NCI-H1417 treated with DMSO at 0.1 percent for 48 hours (cell line): Measurements from ENCODE around the gene CUTC.
"Not testable (repeated sequence)": the region's sequence is repeated elsewhere in the genome, so short reads cannot be mapped to it uniquely, and the experiment has no call there.

ENCODE experiments used
- DNase-seq: peaks from one replicate; lab custom pipeline; 2025; lab: John Stamatoyannopoulos, UW

CUTC gene, protein sequence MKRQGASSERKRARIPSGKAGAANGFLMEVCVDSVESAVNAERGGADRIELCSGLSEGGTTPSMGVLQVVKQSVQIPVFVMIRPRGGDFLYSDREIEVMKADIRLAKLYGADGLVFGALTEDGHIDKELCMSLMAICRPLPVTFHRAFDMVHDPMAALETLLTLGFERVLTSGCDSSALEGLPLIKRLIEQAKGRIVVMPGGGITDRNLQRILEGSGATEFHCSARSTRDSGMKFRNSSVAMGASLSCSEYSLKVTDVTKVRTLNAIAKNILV

GRCh38 chr10:99732033-99732842 lies at the start of gene CUTC, which contains the start of gene COX15:
CUTC (plus strand) TSS chr10:99732234; CDS start chr10:99732349, 115 bp downstream.
COX15 (minus strand) TSS chr10:99732127; CDS start chr10:99732049, 78 bp downstream.
- DNase-seq = peak; percentile 26

GRCh38 chr10:99682752-99683151 lies 49.3 kb upstream of the CUTC start:
- DNase-seq = no peak

- no peak for DNase-seq
Observed at GRCh38 chr10:99685597-99685967, 46.5 kb upstream of the CUTC start.

DNA sequence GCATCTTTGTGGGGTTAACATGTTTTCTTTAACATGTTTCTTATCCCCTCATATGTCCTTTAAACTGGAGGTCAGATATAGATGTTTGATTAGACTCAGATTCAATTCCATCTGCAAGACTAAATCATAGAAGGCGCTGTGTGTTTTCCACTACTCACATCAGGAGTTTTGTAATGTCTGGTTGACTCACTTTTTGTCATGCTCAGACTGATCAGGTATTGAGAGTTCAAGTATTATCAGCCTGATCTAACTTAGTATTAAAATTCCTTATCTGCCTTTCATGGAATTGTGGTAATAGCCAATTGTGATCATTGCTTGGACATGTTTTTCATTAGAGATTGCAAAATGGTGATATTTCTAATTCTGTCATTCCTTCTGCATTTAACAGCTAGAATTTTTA lies 42.6 kb upstream of the CUTC start:
- no peak for DNase-seq

GRCh38 chr10:99693933-99694583 lies 38.0 kb upstream of the CUTC start:
- no peak for DNase-seq

- no peak for DNase-seq
Observed at GRCh38 chr10:99695761-99696160, 36.3 kb upstream of the CUTC start.

GRCh38 chr10:99698504-99699080 lies 33.4 kb upstream of the CUTC start:
- no peak for DNase-seq

DNA sequence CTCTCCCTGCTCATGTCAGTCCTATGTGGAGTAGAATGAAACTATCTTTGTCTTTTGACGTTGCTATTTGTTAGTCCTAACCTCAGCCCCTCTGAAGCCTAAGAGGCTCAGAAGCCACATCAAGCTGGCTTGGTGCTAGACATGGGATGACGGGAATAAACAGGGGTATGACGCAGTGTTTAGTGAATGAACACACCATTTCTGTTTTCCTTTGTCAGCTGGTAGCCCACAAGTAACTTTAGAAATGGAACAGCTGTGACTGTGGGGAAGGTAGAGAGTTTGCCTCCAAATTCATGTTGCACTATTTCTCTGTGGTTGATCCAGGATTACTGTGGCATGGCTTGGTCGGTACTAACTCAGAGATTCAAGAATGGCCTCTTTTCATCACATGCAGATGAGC lies 31.4 kb upstream of the CUTC start:
- no peak for DNase-seq

DNA sequence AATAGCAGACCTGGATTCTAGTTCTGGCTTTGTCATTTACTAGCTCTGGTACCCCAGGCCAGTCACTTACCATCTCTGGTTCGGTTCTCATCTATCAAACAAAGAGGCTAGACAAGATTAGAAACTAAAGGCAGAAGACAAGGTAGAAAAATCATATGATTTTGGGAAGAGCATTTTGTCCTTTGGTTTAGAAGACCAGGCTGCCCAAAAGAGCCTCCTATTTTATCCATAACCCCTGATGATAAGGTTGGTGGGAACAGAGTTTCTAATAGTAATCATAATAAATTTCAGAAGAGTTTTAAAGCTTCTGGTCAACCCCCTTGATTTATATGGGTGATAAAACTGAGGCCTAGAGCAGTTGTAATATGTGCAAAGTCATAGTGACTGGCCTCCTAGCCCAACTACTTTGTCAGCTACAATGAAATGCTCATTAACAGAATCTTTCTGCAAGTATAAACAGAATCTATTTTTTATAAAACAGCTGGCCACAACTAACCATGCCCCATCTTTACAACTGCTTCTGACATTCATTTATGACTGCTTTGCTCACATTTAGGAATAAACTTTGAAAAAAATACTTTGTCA lies 23.5 kb upstream of the CUTC start:
- no peak for DNase-seq

DNA sequence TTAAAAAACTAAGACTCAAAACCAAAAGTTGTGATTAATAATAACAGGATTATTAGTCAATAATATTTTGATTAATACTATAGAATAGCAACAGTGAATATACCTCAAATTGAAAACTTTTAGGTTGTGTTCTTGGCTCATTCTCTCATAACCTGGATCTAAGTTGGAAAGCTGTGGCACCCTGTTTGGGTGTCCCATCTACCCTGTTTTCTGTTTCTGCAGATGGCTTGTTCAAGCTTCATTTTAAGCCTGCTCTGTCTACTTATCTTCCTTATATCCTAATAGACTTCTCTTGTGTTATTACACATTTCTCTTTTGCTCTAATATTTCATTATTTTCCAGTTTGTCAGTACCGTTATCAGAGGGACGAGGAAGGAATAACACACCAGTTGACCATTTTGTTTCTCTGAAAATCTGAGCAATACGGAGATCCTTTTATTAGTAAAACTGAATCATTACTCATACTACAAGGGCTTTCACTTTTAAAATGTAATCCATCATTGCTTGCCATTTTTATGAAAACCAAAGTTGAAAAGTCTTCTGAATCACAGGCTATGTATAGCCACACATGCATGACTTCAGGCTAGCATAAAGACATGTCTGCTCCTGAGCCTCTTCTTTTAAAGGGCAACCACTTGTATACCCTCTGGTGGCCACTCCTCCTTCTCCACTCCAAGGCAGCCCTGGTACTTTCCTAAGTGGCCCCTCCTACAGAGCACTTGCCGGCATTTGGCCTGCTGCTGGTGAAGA lies 22.4 kb upstream of the CUTC start:
- no peak for DNase-seq

DNA sequence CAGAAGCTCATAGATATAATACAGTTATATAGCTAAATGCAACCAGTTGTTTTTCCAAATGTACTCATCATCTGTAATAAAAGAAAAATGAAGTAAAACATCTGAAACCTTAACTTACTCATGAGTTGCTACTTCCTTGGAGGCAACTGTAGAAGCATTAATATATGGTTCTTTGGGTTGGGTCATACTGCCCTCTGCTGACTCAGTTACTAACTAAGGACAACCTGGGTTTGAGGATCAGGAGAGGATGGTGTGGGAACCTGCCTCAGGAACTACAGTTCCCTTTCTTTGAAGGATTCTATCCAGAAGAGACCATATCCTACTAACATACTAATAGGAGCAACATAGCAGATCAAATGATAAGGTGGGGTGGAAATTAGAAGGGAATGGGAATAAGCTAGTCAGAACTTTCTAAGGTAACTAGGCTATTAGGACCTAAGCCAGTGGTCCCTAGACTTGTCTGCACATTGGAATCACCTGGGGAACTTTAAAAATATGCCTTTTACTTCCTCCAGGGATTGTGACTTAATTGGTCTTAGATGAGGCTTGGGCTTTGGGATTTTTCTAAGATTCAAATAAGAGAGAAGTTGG lies 20.8 kb upstream of the CUTC start:
- no peak for DNase-seq

GRCh38 chr10:99714446-99714845 lies 17.6 kb upstream of the CUTC start:
- DNase-seq = no peak

- no peak for DNase-seq
Observed at GRCh38 chr10:99720387-99720786, 11.6 kb upstream of the CUTC start.

DNA sequence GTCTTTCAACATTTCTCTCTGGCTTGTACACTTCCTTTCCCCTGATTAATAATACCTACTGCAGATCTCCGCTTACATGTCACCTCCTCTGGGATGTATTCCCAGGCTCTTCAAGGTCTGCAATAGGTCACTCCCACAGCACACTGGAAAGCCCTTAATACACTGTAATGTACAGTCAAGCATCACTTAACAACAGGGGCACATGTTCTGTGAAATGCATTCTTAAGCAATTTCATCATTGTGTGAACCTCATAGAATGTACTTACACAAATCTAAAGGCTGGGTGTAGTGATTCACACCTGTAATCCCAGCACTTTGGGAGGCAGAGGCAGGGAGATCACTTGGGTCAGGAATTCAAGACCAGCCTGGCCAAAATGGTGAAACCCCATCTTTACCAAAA lies 2.0 kb upstream of the CUTC start:
- DNase-seq = no peak

GRCh38 chr10:99731306-99732032 lies 565 bp upstream of the CUTC start:
- DNase-seq = no peak

DNA sequence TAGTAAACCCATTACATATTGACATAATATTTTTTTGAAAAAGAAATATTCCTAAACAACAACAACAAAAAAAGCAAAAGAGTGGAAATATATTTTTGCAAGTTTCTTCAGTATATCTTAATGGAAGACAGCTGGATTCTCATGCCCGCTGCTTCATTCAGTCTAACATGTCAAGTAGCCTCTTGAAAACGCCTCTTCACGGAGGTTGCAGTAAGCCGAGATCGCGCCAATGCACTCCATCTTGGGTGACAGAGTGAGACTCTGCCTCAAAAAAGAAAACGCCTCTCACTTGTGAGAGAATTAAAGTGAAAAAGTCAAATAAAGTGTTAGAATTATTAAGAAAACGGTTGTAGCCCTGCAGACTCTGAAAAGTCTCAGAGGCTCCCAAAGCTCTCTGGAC lies 1.3 kb downstream of the CUTC start:
- DNase-seq = no peak

DNA sequence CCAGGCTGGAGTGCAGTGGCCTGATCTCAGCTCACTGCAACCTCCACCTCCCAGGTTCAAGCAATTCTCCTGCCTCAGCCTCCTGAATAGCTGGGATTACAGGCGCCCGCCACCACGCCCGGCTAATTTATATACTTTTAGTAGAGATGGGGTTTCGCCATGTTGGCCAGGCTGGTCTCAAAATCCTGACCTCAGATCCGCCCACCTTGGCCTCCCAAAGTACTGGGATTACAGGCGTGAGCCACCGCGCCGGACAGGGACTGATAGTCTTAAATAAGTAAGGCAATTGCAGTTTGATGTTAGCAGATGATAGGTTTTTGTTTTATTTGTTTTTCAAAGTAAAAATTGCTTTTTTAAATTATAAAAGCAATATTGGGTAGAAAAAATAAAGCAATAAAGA lies 2.1 kb downstream of the CUTC start:
- DNase-seq = not testable (repeated sequence)

DNA sequence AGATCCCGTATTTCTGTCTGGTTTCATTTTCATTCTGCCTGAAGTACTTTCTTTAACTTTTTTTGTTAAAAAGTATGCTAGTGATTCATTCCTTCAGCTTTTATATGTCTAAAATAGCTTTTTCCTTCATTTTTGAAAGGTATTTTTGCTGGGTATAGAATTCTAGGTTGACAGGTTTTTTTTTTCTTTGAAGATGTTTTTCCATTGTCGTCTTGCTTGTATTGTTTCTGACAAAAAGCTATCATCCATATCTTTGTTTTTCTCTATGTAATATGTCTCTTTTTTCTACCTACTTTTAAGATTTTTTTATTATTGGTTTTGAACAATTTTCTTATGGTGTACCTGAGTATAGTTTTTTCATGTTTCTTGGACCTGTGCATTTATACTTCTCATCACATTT lies 8.2 kb downstream of the CUTC start:
- no peak for DNase-seq

GRCh38 chr10:99740933-99741559 lies 9.0 kb downstream of the CUTC start:
- no peak for DNase-seq

GRCh38 chr10:99742254-99742653 lies 10.2 kb downstream of the CUTC start:
- no peak for DNase-seq
